C4-2B (cell line): ENCODE data around the gene LRRC37B.
"Not testable (repeated sequence)": the region's sequence is repeated elsewhere in the genome, so short reads cannot be mapped to it uniquely, and the experiment has no call there.

Experiments
- H3K27ac ChIP-seq: fragments of 450-650 bp; 2 replicates; pipeline ENCODE4 v1.5.1; 2017
- ZFX ChIP-seq: fragments of 450-650 bp; IDR thresholded peaks from 2 replicates; pipeline ENCODE4 v1.6.1; 2017
- TF ChIP-seq, protein P1 (sequence below): fragments of 450-650 bp; conservative IDR thresholded peaks from 2 replicates; pipeline ENCODE4 v1.5.1; 2017; ENCODE audit warnings: mild to moderate bottlenecking

The LRRC37B gene

DNA sequence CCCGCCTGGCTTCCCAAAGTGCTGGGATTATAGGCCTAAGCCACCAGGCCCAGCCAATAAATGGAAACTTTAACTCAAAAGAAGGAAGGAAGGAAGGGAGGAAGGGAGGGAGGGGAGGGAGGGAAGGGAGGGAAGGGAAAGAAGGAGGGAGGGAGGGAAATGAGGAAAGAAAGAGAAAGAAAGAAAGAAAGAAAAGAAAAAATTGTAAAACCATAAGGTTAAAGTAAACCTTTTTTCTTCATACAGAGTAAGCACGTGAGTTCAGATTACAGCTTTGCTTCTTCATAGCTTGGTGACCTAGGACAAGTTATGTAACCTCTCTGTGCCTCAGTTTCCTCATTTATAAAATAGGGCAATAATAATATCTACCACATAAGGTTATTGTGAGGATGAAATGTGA lies 26.0 kb downstream of the LRRC37B start:
- no peak overlapping the region for H3K27ac ChIP-seq
- TF ChIP-seq, protein P1, sequence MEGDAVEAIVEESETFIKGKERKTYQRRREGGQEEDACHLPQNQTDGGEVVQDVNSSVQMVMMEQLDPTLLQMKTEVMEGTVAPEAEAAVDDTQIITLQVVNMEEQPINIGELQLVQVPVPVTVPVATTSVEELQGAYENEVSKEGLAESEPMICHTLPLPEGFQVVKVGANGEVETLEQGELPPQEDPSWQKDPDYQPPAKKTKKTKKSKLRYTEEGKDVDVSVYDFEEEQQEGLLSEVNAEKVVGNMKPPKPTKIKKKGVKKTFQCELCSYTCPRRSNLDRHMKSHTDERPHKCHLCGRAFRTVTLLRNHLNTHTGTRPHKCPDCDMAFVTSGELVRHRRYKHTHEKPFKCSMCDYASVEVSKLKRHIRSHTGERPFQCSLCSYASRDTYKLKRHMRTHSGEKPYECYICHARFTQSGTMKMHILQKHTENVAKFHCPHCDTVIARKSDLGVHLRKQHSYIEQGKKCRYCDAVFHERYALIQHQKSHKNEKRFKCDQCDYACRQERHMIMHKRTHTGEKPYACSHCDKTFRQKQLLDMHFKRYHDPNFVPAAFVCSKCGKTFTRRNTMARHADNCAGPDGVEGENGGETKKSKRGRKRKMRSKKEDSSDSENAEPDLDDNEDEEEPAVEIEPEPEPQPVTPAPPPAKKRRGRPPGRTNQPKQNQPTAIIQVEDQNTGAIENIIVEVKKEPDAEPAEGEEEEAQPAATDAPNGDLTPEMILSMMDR = no peak
- TF ChIP-seq ZFX = no peak

DNA sequence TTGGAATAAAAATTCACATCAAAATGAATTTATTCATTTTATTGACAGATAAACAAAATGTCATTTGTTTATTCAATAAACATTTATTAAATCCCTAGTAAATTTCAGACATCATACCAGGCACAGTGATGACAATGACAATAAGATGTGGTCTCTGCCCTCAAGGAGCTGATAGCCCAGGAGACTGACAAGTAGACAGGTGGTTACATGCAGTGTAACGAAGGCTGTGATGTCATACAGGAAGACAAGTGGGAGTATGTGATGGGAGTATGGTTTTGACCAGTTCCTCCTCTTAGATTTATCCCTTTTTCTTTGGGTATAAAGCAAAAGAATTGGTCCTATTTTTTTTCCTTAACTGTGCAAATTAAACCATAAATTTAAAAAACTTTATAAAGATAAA lies 26.6 kb downstream of the LRRC37B start:
- H3K27ac ChIP-seq = not testable (repeated sequence)

- not testable (repeated sequence) for H3K27ac ChIP-seq
Observed at GRCh38 chr17:32040246-32040645, 33.1 kb downstream of the LRRC37B start.

- H3K27ac ChIP-seq = not testable (repeated sequence)
Observed at GRCh38 chr17:32041306-32041875, 34.2 kb downstream of the LRRC37B start.

GRCh38 chr17:32042266-32042665 lies 35.1 kb downstream of the LRRC37B start:
- not testable (repeated sequence) for H3K27ac ChIP-seq

- H3K27ac ChIP-seq = not testable (repeated sequence)
Observed at GRCh38 chr17:32045611-32046010, 38.4 kb downstream of the LRRC37B start.

- H3K27ac ChIP-seq = not testable (repeated sequence)
Observed at GRCh38 chr17:32047663-32048062, 40.5 kb downstream of the LRRC37B start.

DNA sequence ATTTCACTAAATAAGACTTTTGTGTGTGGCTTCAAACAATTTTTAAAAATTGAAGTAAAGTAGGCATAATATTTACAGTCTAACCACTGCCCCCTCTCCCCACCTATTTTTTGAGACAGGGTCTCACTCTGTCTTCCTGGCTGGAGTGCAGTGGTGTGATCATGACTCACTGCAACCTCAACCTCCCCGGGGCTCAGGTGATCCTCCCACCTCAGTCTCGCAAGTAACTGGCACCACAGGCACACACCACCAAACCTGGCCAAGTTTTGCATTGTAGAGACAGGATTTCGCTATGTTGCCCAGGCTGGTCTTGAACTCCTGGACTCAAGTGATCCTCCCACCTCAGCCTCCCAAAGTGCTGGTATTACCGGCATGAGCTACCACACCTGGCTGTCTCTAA lies 47.8 kb downstream of the LRRC37B start:
- not testable (repeated sequence) for H3K27ac ChIP-seq

DNA sequence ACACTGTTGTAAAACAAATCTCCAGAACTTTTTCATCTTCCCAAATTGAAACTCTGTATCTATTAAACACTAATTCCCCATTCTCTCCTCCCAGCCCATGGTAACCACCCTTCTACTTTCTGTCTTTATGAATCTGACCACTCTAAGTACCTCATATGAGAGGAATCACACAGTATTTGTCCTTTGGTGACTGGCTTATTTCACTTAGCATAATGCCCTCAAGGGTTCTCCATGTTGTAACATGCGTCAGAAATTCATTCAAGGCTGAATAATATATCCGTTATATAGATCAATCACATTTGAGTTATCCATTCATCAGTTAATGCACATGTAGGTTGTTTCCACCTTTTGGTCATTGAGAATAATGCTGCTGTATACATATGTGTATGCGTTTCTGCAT lies 48.2 kb downstream of the LRRC37B start:
- H3K27ac ChIP-seq = not testable (repeated sequence)

- not testable (repeated sequence) for H3K27ac ChIP-seq
Observed at GRCh38 chr17:32056500-32056899, 49.3 kb downstream of the LRRC37B start.

DNA sequence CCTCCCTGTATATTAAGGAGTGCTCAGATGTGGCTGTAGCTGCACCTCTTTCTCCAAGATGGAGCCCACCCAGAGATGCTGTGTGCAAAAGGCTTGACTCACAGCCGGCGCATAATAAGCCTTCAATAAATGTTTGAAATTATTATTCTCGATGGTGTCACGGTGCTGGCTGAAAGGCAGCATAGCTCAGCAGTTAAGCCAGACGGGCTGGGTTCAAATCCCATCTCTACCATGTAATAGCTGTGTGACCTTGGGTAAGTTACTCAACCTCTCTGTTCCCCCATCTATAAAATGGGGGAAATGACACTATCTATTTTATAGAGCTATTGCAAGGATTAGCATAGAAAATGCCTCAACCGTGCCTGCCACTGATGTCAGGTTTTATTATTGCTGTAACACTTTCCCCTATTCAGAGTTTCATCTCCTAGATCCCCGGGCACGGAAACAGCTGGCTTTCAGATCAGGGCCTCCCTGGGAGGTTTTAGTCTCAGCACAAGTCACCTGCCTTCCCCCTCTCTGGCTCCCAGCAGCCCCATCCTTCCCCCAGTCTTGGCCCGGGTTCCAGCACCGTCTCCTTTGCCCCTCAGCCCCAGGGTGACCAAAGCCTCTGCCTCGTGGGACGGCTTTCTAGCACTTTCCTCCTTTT lies 50.4 kb downstream of the LRRC37B start:
- H3K27ac ChIP-seq = not testable (repeated sequence)

- not testable (repeated sequence) for H3K27ac ChIP-seq
Observed at GRCh38 chr17:32060695-32061094, 53.5 kb downstream of the LRRC37B start.

GRCh38 chr17:32061840-32062239 lies 54.7 kb downstream of the LRRC37B start:
- H3K27ac ChIP-seq = not testable (repeated sequence)

DNA sequence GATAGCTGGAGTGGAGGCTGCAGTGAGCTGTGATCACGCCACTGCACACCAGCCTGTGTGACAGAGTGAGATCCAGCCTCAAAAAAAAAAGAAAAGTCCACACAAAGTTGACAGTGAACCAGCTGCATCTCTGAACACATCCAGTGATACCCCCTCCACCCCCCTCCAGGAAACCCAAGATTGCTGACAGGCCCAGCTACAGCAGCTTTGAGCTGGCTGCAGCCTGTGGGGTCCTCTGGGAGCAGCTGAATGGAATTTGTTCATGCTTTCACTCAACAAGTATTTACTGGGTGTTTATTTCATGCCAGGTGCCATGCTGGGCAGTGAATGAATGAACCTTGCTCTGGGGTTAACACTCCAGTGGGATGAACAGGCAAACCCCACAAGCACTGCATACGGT lies 56.9 kb downstream of the LRRC37B start:
- not testable (repeated sequence) for H3K27ac ChIP-seq

- H3K27ac ChIP-seq = not testable (repeated sequence)
Observed at GRCh38 chr17:32066123-32066680, 59.0 kb downstream of the LRRC37B start.
